Measurements from ENCODE around the gene KCNC4.
A peak's percentile ranks its signal among the peaks of the same experiment; 100 is the strongest.

KCNC4 gene

DNA sequence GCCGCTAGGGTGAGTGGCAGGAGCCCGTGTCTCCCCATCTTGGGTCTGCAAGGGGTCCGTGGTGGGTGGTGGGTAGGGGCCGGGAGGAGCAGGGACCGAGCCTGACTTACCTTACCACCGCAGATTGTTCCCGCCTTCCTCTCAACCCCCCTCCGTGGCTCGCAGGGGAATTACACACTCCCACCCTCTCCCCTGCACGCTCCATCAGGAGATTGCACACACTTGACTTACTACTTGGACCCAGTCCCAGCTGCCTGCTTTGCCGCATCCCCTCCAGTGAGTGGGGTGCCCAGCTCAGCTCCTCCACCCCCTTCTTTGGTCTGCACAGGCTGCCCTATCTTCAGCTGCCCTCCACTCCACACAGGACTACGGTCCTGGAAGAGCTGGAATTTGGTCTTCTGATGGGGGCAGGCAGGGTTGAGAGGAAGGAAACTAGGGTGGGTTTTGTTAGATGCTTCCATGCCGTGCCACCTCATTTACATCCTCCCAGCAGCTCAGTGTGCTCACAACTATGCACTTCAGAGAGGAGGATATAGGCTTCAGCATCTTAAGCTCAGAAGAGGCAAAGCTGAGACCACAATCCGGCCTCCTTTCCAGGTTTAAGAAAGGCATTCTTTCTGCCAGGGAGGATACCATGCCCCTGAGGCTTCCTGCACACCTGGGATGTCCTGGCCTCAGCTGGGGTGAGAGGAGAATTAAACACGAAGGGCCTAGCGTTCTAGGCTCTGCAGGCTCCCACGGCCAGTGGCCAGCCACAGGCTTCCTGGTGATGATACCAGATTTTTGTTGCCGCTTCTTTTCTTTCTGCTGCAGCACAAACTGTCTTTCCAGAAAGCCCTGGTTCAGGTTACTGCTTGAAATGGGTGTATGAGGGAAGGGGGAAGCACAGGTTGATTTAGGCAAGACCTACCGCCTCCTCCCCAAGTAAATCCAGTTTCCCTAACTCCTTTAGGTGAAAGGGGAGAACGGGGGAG is 2.3 kb downstream of the KCNC4 start:
- peak; percentile 74 for DNase-seq

DNA sequence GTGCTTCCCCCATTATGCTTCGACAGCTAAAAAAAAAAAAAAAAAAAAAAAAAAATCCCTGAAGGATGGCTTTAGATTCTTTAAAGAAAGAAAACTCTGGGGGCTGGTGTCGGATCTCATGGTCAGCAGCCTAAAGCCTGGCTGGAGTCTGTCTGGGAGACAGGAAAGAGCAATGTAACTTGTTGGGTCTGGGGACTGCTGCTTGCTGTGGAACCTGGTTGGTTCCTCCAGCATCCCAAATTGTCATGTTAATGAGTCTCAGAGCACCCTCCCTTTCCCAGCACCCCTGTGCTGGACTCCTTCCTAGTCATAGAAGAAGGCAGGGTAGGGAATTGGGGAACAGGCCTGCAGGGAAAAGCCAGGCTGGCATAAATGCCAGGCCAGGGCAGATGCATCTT is 3.0 kb downstream of the KCNC4 start:
- no peak for DNase-seq

GRCh38 chr1:110214454-110215404 is 4.6 kb downstream of the KCNC4 start:
- no peak for DNase-seq

- no peak for DNase-seq
Measured at GRCh38 chr1:110215621-110216515, 5.8 kb downstream of the KCNC4 start.

- no peak for DNase-seq
Measured at GRCh38 chr1:110216844-110217444, 6.8 kb downstream of the KCNC4 start.

DNA sequence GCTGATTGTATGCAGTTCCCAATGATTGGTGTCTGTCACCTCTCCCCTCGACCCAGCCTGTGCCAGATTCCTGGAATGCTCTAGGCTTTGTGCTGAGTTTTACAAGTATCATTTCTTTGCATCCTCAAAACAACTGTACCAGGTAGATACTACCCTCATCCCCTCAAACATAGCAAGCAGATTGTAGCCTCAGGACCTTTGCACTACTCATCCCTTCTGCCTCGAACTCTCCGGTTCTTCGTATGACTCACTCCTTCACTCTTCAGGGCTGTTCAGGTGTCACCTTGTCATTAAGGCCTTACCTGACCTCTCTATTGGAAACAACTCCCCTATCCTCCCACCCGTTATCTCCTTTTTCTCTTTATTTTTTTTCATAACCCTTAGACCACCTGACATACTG is 8.0 kb downstream of the KCNC4 start:
- DNase-seq, result no peak

- no peak for DNase-seq
Measured at GRCh38 chr1:110218739-110219138, 8.6 kb downstream of the KCNC4 start.

GRCh38 chr1:110220324-110220723 is 10.2 kb downstream of the KCNC4 start:
- no peak for DNase-seq

- no peak for DNase-seq
Measured at GRCh38 chr1:110221119-110221518, 11.0 kb downstream of the KCNC4 start.

DNA sequence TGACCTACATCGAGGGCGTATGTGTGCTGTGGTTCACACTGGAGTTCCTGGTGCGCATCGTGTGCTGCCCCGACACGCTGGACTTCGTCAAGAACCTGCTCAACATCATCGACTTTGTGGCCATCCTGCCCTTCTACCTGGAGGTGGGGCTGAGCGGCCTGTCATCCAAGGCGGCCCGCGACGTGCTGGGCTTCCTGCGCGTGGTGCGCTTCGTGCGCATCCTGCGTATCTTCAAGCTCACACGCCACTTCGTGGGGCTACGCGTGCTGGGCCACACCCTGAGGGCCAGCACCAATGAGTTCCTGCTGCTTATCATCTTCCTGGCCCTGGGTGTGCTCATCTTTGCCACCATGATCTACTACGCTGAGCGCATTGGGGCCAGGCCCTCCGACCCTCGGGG is 13.0 kb downstream of the KCNC4 start:
- no peak for DNase-seq

GRCh38 chr1:110223581-110223980 is 13.5 kb downstream of the KCNC4 start:
- DNase-seq, result no peak

DNA sequence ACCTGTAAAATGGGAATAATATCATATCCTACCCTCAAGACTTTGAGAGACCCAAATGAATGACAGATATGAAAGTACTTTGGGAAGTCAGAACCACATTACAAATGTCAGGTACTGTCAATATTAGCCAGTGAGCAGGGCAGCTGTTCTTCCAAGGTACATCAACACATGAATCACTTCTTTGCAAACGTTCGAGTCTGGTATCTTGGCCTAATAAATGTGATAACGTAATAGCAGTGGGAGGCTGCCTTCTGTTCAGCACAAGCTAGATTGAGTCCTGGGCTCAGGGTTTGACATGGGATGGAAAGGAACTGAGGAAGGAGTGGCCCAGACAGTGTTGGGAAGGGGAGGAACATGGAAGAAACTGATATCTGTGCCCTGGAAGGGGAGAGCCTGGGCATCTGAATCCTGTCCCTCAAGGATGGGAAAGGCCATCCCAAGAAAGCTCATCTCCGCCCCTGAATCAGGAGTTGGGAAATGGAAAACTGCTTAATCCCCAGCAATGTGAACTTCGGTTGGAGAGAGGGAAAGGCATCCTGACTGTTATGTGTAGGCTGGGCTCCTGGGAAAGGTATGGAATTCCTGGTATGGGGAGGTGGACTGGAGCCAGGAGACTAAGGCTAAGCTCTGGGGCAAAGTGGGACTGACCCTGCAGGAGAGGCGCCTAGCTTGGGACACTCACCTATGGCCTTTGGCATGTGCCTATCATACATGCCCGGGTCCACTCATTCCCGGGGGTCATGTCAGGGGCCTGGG is 14.3 kb downstream of the KCNC4 start:
- DNase-seq, result no peak

DNA sequence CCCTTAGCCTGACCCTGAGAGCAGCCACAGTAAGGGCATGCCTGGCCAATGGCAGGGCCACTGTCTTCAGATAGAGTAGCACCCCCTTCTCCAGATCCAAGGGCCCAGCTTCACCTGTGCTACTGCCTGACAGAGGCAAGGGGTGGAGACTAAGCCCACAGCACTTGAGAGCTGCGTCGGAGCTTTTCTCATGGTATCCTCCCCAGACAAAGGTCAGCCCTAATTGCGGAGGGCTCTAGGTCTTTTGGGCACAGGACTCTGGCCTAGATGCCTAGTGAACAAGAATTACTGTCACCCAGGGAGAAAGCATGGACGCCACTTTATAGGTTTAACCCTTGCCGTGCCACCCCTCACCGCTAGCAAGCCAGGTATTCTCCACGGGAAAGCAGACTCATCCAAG is 15.1 kb downstream of the KCNC4 start:
- DNase-seq, result no peak

DNA sequence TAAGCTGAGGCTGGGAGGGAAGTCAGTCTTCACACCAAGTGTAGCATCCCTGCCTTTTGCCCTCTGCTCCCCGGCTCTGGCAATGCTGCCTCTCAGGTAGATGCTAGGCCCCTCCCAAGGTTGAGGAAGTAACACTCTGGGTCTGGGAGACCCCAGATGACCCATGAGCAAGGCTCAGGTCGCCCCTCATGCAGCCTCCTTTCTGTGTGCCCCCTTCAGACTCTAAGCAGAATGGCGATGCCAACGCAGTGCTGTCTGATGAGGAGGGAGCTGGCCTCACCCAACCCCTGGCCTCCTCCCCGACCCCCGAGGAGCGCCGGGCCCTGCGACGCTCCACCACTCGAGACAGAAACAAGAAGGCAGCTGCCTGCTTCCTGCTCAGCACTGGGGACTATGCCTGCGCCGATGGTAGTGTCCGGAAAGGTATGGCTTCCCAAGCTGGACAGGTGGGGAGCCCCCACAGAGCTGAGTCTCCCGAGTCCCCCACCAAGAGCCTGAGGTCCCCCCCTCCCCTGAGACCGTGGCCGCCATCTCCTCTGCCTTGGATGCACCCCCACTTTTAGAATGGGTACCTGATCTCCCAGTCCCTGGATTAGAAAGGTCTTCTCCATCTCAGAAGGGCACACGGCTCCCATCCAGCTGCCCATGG is 15.8 kb downstream of the KCNC4 start:
- no peak for DNase-seq

- DNase-seq, result no peak
Measured at GRCh38 chr1:110227774-110228173, 17.7 kb downstream of the KCNC4 start.

GRCh38 chr1:110228381-110228780 is 18.3 kb downstream of the KCNC4 start:
- DNase-seq, result no peak

DNA sequence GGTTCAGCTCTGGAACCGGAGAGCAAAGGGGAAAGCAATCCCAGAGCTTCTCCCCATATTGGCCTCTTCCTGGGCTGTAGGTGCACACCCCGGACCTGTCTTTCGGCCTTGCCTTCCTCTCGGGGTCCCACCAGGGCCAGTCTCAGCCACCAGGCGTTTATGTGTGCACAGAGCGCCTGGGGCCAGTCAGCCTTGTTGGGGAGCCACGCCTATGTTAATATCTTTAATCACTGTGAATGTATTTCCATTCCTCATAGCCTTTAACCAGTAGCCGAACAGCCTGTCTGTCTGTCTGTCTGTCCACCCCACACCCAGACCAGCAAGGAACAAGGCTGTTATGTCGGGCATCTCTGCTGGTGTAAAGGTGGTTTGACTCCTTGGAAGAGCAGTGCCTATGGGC is 18.8 kb downstream of the KCNC4 start:
- DNase-seq, result no peak

DNA sequence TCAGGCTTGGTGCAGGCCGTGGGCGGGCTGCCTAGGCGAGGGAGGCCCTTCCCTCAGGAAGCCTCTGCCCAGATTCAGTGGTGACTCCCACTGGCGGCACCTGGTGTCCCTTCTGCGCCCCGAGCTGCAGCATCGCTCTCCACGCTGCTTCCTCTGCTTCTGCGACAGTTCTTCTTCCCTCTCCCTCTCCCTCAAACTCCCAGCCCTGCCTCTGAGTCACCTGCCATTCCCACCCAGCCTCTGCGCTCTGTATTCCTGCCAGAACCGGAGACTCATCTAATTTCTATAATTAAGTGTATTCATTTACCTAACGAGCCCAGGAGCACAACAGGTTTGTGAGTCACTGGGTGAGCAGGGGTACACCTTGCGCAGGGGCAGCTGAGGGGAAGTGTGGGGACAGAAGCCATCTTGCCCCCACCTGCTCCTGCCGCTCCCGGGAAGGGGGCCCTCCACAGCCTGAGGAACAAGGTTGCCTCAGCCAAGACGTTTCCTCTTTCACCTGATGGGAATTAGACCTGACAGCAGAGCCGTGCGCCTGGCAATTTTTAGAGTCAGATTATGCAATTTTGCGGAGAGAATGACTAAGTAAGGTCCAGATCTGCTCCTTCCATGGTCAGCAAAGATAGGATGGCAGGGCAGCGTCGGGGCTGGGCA is 19.4 kb downstream of the KCNC4 start:
- DNase-seq, result no peak

- DNase-seq, result no peak
Measured at GRCh38 chr1:110230381-110231199, 20.5 kb downstream of the KCNC4 start.
